ENCODE results near the gene ZNF497. TPM values are rescaled to one million over a fixed set of nuclear protein-coding genes. Genes with fewer than 3 reads are reported as not detected.
A peak's percentile ranks its signal among the peaks of the same experiment; 100 is the strongest.

The ZNF497 gene
- total and polyA plus RNA-seq, 4 donors, result 0.32 to 0.87 (median 0.79) TPM; not detected in 1

DNA sequence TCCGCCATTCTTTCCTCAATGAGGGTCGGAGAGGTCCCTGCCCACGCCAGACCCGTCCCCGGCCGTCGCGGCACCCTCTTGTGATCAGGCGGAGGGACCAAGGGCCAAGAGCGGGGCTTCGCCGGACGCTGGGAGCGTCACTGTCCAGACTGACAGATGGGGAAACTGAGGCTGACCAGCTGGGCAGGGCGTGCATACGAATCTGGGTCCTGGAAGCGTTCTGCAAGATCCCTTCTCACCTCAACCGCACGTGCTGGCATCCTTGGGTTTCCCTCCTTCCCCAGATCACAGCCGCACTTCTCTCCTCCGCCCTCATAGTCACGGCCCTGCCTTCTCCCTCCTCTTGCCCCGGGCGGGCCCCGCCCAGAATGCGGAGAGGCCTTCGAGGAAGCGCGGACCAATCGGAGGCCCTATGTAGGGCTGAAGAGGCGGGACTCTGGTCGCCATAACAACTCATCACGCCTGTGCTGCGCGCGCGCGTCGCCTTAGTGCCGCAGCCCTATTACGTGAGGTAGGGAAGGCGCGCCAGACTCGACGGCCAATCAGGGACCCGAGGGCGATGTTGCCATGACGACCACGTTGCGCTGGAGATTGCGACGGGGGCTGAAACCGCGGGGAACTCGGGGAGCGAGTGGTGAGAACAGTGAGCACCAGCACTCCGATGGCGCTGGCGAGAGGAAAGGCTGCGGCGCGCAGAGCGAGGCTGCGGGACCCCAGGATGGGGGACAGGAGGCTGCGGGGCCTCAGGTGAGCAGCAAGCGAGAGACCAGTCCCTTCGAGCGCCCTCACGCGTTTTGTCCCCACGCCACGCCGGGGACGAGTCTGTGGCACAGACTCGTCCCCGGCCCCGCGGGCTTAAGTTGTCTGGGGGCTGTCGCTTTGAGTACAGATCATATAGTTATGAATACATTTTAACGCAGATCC lies 38.6 kb upstream of the ZNF497 start:
- Histone ChIP-seq H3K4me3 (ENCODE audit: low read length in 2 of 2) (peak overlapping the region in 1 of 2 donors; percentile 57), H3K27me3 (ENCODE audit: control insufficient read depth in 1 of 2, insufficient read depth in 2 of 2, low read length in 1 of 2) (no peaks in the 10 kb centered on the region), H3K27ac (ENCODE audit: low read depth in 1 of 2, low read length in 2 of 2) (no peak overlapping the region), H3K36me3 (ENCODE audit: control insufficient read depth in 1 of 2, insufficient read depth in 2 of 2, low read length in 1 of 2) (no peaks in the 10 kb centered on the region), H3K4me1 (ENCODE audit: control insufficient read depth in 1 of 2, insufficient read depth in 2 of 2, low read length in 2 of 2) (no peaks in the 10 kb centered on the region), H3K9me3 (ENCODE audit: control insufficient read depth, low read length) (no peaks in the 10 kb centered on the region)
- ATAC-seq (ENCODE audit: low FRiP score), result peak; percentile 100
- intact Hi-C loops (cut with DNase I), result loop anchor here in 1 of 2 donors (5.0 kb wide), 1 partner anchor 41 kb away; the partner anchor contains the start of gene ZNF132
- DNase-seq, result peak; percentile 100
- 1% methylated on average over 77 to 80 of the region's 80 CpGs for WGBS, 2 donors

GRCh38 chr19:58400316-58400915 lies 37.9 kb upstream of the ZNF497 start:
- 22 to 39% methylated on average over 18 of the region's 18 CpGs for WGBS, 2 donors
- Histone ChIP-seq H3K4me3 (ENCODE audit: low read length in 2 of 2) (peak overlapping the region in 1 of 2 donors; percentile 57), H3K27me3 (ENCODE audit: control insufficient read depth in 1 of 2, insufficient read depth in 2 of 2, low read length in 1 of 2) (no peaks in the 10 kb centered on the region), H3K9me3 (ENCODE audit: control insufficient read depth, low read length) (no peaks in the 10 kb centered on the region), H3K36me3 (ENCODE audit: control insufficient read depth in 1 of 2, insufficient read depth in 2 of 2, low read length in 1 of 2) (no peaks in the 10 kb centered on the region), H3K4me1 (ENCODE audit: control insufficient read depth in 1 of 2, insufficient read depth in 2 of 2, low read length in 2 of 2) (no peaks in the 10 kb centered on the region), H3K27ac (ENCODE audit: low read depth in 1 of 2, low read length in 2 of 2) (no peak overlapping the region)
- DNase-seq (peak; percentile 50 to 74), ATAC-seq (ENCODE audit: low FRiP score) (no peak)
- intact Hi-C loops (cut with DNase I), result loop anchor here in 1 of 2 donors (5.0 kb wide), 1 partner anchor 42 kb away; the partner anchor contains the start of gene ZNF132

DNA sequence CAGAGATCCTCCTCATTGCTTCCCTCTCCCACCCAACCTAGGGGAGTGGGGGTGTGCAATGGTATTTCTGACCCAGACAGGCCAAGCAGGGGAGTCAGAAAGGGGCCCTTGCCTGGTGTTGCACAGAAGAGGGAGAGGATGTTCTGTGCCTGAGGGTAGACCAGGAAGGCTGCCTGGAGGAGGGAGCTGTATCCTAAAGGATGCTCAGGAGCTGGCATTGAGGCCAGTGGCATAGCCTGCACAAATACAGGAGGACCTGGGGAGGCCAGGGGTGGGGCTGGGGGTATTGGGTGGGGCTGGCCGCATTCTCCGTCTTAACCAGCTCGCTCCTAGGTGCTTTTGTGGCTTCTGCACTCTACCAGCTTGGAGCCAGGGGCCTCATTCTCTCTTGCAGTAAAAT lies 37.4 kb upstream of the ZNF497 start:
- 94 to 98% methylated on average over 3 of the region's 3 CpGs for WGBS, 2 donors

GRCh38 chr19:58398545-58398944 lies 36.0 kb upstream of the ZNF497 start:
- ATAC-seq (ENCODE audit: low FRiP score) (no peak), DNase-seq (peak in 1 of 2 donors; percentile 37)
- H3K9me3 ChIP-seq (ENCODE audit: control insufficient read depth, low read length), result no peaks in the 10 kb centered on the region
- no peaks in the 10 kb centered on the region for H3K27me3 ChIP-seq (ENCODE audit: control insufficient read depth in 1 of 2, insufficient read depth in 2 of 2, low read length in 1 of 2)
- no peak overlapping the region for H3K4me3 ChIP-seq (ENCODE audit: low read length in 2 of 2)
- 90 to 91% methylated on average over 6 of the region's 6 CpGs for WGBS, 2 donors
- intact Hi-C loops (cut with DNase I), result no loop called here
- peaks cover 0 to 9% of the 10 kb centered on the region in 2 donors for H3K36me3 ChIP-seq (ENCODE audit: control insufficient read depth in 1 of 2, insufficient read depth in 2 of 2, low read length in 1 of 2)
- H3K4me1 ChIP-seq (ENCODE audit: control insufficient read depth in 1 of 2, insufficient read depth in 2 of 2, low read length in 2 of 2), result no peaks in the 10 kb centered on the region
- H3K27ac ChIP-seq (ENCODE audit: low read depth in 1 of 2, low read length in 2 of 2), result no peak overlapping the region

More for the DNA sequence above, 37.4 kb upstream of the ZNF497 start:
- DNase-seq (peak in 1 of 2 donors; percentile 39), ATAC-seq (ENCODE audit: low FRiP score) (no peak)
- Histone ChIP-seq H3K36me3 (ENCODE audit: control insufficient read depth in 1 of 2, insufficient read depth in 2 of 2, low read length in 1 of 2) (no peaks in the 10 kb centered on the region), H3K27me3 (ENCODE audit: control insufficient read depth in 1 of 2, insufficient read depth in 2 of 2, low read length in 1 of 2) (no peaks in the 10 kb centered on the region), H3K27ac (ENCODE audit: low read depth in 1 of 2, low read length in 2 of 2) (no peak overlapping the region), H3K4me1 (ENCODE audit: control insufficient read depth in 1 of 2, insufficient read depth in 2 of 2, low read length in 2 of 2) (no peaks in the 10 kb centered on the region), H3K4me3 (ENCODE audit: low read length in 2 of 2) (no peak overlapping the region), H3K9me3 (ENCODE audit: control insufficient read depth, low read length) (no peaks in the 10 kb centered on the region)
- intact Hi-C loops (cut with DNase I), result loop anchor here in 1 of 2 donors (5.0 kb wide), 1 partner anchor 42 kb away; the partner anchor contains the start of gene ZNF132

DNA sequence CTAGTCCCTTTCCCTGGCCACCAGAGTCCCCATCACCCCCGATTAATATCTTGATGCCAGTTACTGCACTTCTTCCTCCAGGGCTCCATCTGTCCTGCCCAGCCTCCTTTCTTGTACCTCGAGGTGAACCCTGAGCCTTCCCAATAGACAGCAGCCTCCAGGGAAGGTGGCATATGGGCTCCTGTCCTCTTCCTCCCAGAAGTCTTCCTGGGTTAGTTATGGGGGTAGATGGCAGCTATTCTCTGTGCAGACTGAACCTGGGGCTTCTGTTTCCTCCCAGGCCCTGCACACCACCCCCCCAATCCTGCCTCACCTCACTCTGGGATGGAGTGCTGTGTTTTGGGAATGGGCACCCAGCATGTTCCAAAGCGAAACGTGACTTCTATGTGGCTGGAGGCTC lies 35.5 kb upstream of the ZNF497 start:
- WGBS, 2 donors, result 82% methylated on average over 4 of the region's 4 CpGs
- Histone ChIP-seq H3K36me3 (ENCODE audit: control insufficient read depth in 1 of 2, insufficient read depth in 2 of 2, low read length in 1 of 2) (peaks cover 3 to 12% of the 10 kb centered on the region in 2 donors), H3K4me3 (ENCODE audit: low read length in 2 of 2) (no peak overlapping the region), H3K27ac (ENCODE audit: low read depth in 1 of 2, low read length in 2 of 2) (no peak overlapping the region), H3K4me1 (ENCODE audit: control insufficient read depth in 1 of 2, insufficient read depth in 2 of 2, low read length in 2 of 2) (no peaks in the 10 kb centered on the region), H3K27me3 (ENCODE audit: control insufficient read depth in 1 of 2, insufficient read depth in 2 of 2, low read length in 1 of 2) (no peaks in the 10 kb centered on the region), H3K9me3 (ENCODE audit: control insufficient read depth, low read length) (no peaks in the 10 kb centered on the region)
- DNase-seq (peak in 1 of 2 donors; percentile 13), ATAC-seq (ENCODE audit: low FRiP score) (no peak)
- intact Hi-C loops (cut with DNase I), result no loop called here

DNA sequence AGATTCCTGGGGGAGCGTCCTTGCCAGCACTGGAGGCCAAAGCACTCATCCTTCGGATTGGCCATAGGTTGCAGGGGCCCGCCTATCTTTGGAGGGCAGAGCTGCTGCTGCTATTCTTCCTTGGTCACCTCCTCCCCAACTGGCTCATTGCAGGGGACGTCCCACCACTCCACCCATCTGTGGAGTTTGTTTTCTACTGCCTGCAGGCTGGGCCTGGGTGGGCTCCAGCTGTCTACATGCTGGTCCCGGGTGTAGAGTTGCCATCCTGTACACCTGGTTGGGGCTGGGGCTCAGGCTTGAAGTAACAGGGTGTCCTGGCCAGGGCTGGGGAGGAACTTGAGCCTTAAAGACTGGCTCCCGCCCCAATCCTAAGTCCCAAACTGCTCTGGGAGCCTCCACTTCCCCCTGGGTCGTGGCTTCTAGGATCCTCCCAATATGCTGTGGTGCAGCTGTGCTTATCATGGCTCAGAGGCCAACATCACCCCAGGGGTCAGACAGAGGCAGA lies 35.0 kb upstream of the ZNF497 start:
- intact Hi-C loops (cut with DNase I), result no loop called here
- ATAC-seq (ENCODE audit: low FRiP score) (no peak), DNase-seq (peak; percentile 40 to 69)
- H3K36me3 ChIP-seq (ENCODE audit: control insufficient read depth in 1 of 2, insufficient read depth in 2 of 2, low read length in 1 of 2), result peaks cover 3 to 16% of the 10 kb centered on the region in 2 donors
- no peak overlapping the region for H3K27ac ChIP-seq (ENCODE audit: low read depth in 1 of 2, low read length in 2 of 2)
- H3K4me1 ChIP-seq (ENCODE audit: control insufficient read depth in 1 of 2, insufficient read depth in 2 of 2, low read length in 2 of 2), result no peaks in the 10 kb centered on the region
- 68% methylated on average over 7 of the region's 7 CpGs for WGBS, 2 donors
- H3K4me3 ChIP-seq (ENCODE audit: low read length in 2 of 2), result no peak overlapping the region
- H3K9me3 ChIP-seq (ENCODE audit: control insufficient read depth, low read length), result no peaks in the 10 kb centered on the region
- no peaks in the 10 kb centered on the region for H3K27me3 ChIP-seq (ENCODE audit: control insufficient read depth in 1 of 2, insufficient read depth in 2 of 2, low read length in 1 of 2)

DNA sequence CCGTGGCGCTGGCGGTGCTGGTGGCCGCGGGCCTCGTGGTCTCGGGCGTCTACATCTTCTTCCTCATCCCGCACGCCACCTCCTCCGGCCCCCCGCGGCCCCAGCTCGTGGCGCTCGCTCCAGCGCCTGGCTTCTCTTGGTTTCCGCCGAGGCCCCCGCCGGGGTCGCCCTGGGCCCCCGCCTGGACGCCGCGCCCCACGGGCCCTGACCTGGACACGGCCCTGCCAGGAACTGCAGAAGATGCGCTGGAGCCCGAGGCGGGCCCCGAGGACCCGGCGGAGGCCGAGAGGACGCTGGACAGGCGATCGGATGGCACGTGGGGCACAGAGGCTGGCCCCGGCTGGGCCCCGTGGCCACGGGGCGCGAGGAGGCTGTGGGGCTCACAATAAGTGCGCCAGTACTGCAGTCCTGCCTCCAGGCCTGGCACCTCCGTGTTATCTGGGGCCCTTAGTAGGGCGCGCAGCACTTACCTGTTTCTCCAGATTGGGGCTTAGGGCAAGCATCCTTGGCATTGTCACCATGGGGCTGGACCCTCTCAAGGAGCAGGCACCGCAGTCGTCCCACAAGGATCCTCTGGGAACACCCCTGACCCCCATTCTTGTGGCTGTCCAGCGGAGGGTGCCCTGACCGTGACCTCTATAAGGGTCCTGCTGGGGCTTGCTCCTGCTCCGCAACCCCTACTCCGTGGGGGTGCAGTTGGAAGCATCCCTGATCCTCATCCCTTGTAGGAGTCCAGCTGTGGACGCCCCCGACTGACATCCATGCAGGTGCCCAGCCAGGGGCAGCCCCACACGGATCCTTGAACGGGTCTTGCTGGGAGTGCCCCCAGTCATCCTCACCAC lies 34.4 kb upstream of the ZNF497 start:
- no peak overlapping the region for H3K4me3 ChIP-seq (ENCODE audit: low read length in 2 of 2)
- peaks cover 3 to 16% of the 10 kb centered on the region in 2 donors for H3K36me3 ChIP-seq (ENCODE audit: control insufficient read depth in 1 of 2, insufficient read depth in 2 of 2, low read length in 1 of 2)
- 29 to 32% methylated on average over 52 to 58 of the region's 58 CpGs for WGBS, 2 donors
- H3K27me3 ChIP-seq (ENCODE audit: control insufficient read depth in 1 of 2, insufficient read depth in 2 of 2, low read length in 1 of 2), result no peaks in the 10 kb centered on the region
- no peaks in the 10 kb centered on the region for H3K4me1 ChIP-seq (ENCODE audit: control insufficient read depth in 1 of 2, insufficient read depth in 2 of 2, low read length in 2 of 2)
- no peak for ATAC-seq (ENCODE audit: low FRiP score)
- peak in 1 of 2 donors; percentile 38 for DNase-seq
- H3K9me3 ChIP-seq (ENCODE audit: control insufficient read depth, low read length), result no peaks in the 10 kb centered on the region
- intact Hi-C loops (cut with DNase I), result no loop called here
- no peak overlapping the region for H3K27ac ChIP-seq (ENCODE audit: low read depth in 1 of 2, low read length in 2 of 2)
